Effector memory CD8-positive, alpha-beta T cell (primary cell): Measurements from ENCODE around the gene PLA2G5.

ENCODE experiments used
- ATAC-seq: fragments of 150-1000 bp; cut with Tn5 transposase; replicated peaks from 2 replicates; pipeline ENCODE4 v1.10.0; 2021; ENCODE audit warnings: mild to moderate bottlenecking, moderate library complexity
- DNase-seq, 3 experiments: peaks; one replicate each; pipeline ENCODE4 v3.0.0; 2021
- H3K27ac Mint-ChIP-seq, 2 donors: one replicate each; pipeline ENCODE4 v1.8.0; 2022; ENCODE audit warnings: mild to moderate bottlenecking in 2 of 2, mixed read lengths in 2 of 2, moderate library complexity in 2 of 2
- H3K27me3 Mint-ChIP-seq, 2 donors: one replicate each; pipeline ENCODE4 v1.8.0; 2022; ENCODE audit warnings: mixed read lengths in 2 of 2
- H3K36me3 Mint-ChIP-seq: one replicate; pipeline ENCODE4 v1.8.0; 2022; ENCODE audit warnings: mild to moderate bottlenecking, moderate library complexity, mixed read lengths; ENCODE audit not compliant: insufficient read depth
- H3K4me1 Mint-ChIP-seq, 2 donors: one replicate each; pipeline ENCODE4 v1.8.0; 2022; ENCODE audit warnings: low read depth in 2 of 2, mixed read lengths in 2 of 2
- H3K4me3 Mint-ChIP-seq, 2 donors: one replicate each; pipeline ENCODE4 v1.8.0; 2022; ENCODE audit warnings: mild to moderate bottlenecking in 2 of 2, mixed read lengths in 2 of 2, moderate library complexity in 2 of 2
- H3K9me3 Mint-ChIP-seq, 2 donors: one replicate each; pipeline ENCODE4 v1.8.0; 2022; ENCODE audit warnings: mixed read lengths in 2 of 2

The PLA2G5 gene

DNA sequence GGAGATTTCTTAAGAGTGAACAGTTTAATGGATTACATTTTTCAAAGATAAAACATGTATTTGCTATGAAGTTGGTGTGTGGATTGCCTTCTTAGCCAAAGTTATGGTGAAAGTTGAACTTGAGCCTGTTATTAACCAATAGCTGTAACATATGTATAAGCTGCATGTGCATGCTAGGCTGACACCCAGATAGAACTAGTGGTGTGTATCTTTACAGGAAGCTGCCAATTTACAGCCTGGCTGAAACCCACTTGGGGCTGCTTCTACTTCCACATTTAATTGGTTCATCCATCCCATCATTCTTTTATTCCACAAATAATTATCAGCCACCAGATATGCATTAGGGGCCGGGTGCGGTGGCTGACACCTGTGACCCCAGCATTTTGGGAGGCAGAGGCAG is 3.3 kb downstream of the PLA2G5 start:
- peaks cover 17 to 26% of the 10 kb centered on the region in 2 donors for H3K27me3 Mint-ChIP-seq
- no peaks in the 10 kb centered on the region for H3K36me3 Mint-ChIP-seq
- DNase-seq (no peak), ATAC-seq (no peak)
- H3K4me1 Mint-ChIP-seq: peaks cover 0 to 5% of the 10 kb centered on the region in 2 donors
- H3K9me3 Mint-ChIP-seq: no peaks in the 10 kb centered on the region
- peak overlapping the region in 1 of 2 donors; percentile 2 for H3K27ac Mint-ChIP-seq
- no peak overlapping the region for H3K4me3 Mint-ChIP-seq

- H3K27me3 Mint-ChIP-seq: peaks cover 27 to 34% of the 10 kb centered on the region in 2 donors
- ATAC-seq (no peak), DNase-seq (no peak)
- no peak overlapping the region for H3K4me3 Mint-ChIP-seq
- H3K4me1 Mint-ChIP-seq: peaks cover 2 to 9% of the 10 kb centered on the region in 2 donors
- no peaks in the 10 kb centered on the region for H3K36me3 Mint-ChIP-seq
- H3K9me3 Mint-ChIP-seq: no peaks in the 10 kb centered on the region
- no peak overlapping the region for H3K27ac Mint-ChIP-seq
Measured at GRCh38 chr1:20074055-20074724, 4.2 kb downstream of the PLA2G5 start.

- no peak overlapping the region for H3K27ac Mint-ChIP-seq
- no peak overlapping the region for H3K4me3 Mint-ChIP-seq
- H3K9me3 Mint-ChIP-seq: no peaks in the 10 kb centered on the region
- H3K36me3 Mint-ChIP-seq: no peaks in the 10 kb centered on the region
- peaks cover 4 to 9% of the 10 kb centered on the region in 2 donors for H3K4me1 Mint-ChIP-seq
- H3K27me3 Mint-ChIP-seq: peaks cover 31 to 39% of the 10 kb centered on the region in 2 donors
- ATAC-seq (no peak), DNase-seq (no peak)
Measured at GRCh38 chr1:20074725-20075171, 4.8 kb downstream of the PLA2G5 start.

DNA sequence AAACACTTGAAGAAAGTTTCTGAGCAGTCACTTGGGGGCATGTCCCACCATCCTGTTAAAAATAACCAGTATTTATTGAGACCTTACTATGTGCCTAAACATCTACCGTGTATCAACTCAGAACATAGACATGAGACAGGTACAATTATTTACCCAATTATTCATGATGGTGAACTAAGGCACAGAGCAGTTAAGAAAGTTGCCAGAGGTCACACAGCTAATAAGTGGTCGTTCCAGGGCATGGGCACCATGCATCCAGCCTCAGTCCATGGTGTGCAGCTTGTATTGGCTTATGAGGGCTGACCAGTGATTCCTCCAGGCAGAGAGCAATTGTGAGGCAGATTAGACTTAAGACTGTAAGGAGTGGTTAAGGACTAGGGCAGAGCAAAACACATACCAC is 5.4 kb downstream of the PLA2G5 start:
- Mint-ChIP-seq H3K27ac (no peak overlapping the region), H3K4me1 (peaks cover 5 to 9% of the 10 kb centered on the region in 2 donors), H3K9me3 (no peaks in the 10 kb centered on the region), H3K27me3 (peaks cover 35 to 39% of the 10 kb centered on the region in 2 donors), H3K36me3 (no peaks in the 10 kb centered on the region), H3K4me3 (no peak overlapping the region)
- DNase-seq (no peak), ATAC-seq (no peak)

DNA sequence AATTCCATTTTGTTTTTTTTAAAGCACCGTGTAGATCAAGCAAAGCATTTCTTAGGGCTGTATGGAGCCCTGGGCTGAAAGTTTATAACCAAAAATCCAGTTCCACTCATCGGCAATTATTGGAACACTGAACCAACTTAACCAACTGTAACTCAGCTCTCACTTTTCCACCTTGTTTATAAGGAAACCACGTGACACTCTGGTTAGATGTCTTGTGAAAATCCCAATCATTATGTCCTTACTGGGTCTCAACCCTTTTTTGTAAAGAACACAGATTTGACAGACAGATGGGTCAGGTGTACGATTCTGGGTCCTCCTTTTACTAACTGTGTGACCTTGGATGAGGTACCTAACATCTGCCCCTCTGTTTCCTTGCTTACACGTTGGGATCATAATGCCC is 6.2 kb downstream of the PLA2G5 start:
- no peaks in the 10 kb centered on the region for H3K36me3 Mint-ChIP-seq
- no peaks in the 10 kb centered on the region for H3K9me3 Mint-ChIP-seq
- H3K27me3 Mint-ChIP-seq: peaks cover 43% of the 10 kb centered on the region in 2 donors
- peaks cover 13 to 14% of the 10 kb centered on the region in 2 donors for H3K4me1 Mint-ChIP-seq
- no peak for DNase-seq
- no peak overlapping the region for H3K27ac Mint-ChIP-seq
- H3K4me3 Mint-ChIP-seq: no peak overlapping the region
- no peak for ATAC-seq

- Mint-ChIP-seq H3K4me3 (no peak overlapping the region), H3K36me3 (no peaks in the 10 kb centered on the region), H3K27ac (no peak overlapping the region), H3K4me1 (peaks cover 15 to 16% of the 10 kb centered on the region in 2 donors), H3K27me3 (peaks cover 46 to 50% of the 10 kb centered on the region in 2 donors), H3K9me3 (no peaks in the 10 kb centered on the region)
- no peak for ATAC-seq
- no peak for DNase-seq
Measured at GRCh38 chr1:20076710-20077461, 6.9 kb downstream of the PLA2G5 start.

GRCh38 chr1:20078171-20078651 is 8.2 kb downstream of the PLA2G5 start:
- H3K4me1 Mint-ChIP-seq: peaks cover 16 to 17% of the 10 kb centered on the region in 2 donors
- H3K27ac Mint-ChIP-seq: no peak overlapping the region
- DNase-seq (no peak), ATAC-seq (no peak)
- H3K4me3 Mint-ChIP-seq: no peak overlapping the region
- peaks cover 53 to 63% of the 10 kb centered on the region in 2 donors for H3K27me3 Mint-ChIP-seq
- H3K9me3 Mint-ChIP-seq: no peaks in the 10 kb centered on the region
- H3K36me3 Mint-ChIP-seq: no peaks in the 10 kb centered on the region

- ATAC-seq (no peak), DNase-seq (no peak)
- H3K36me3 Mint-ChIP-seq: no peaks in the 10 kb centered on the region
- peaks cover 53 to 66% of the 10 kb centered on the region in 2 donors for H3K27me3 Mint-ChIP-seq
- no peak overlapping the region for H3K4me3 Mint-ChIP-seq
- peaks cover 16 to 17% of the 10 kb centered on the region in 2 donors for H3K4me1 Mint-ChIP-seq
- no peaks in the 10 kb centered on the region for H3K9me3 Mint-ChIP-seq
- H3K27ac Mint-ChIP-seq: no peak overlapping the region
Measured at GRCh38 chr1:20078711-20079110, 8.7 kb downstream of the PLA2G5 start.

DNA sequence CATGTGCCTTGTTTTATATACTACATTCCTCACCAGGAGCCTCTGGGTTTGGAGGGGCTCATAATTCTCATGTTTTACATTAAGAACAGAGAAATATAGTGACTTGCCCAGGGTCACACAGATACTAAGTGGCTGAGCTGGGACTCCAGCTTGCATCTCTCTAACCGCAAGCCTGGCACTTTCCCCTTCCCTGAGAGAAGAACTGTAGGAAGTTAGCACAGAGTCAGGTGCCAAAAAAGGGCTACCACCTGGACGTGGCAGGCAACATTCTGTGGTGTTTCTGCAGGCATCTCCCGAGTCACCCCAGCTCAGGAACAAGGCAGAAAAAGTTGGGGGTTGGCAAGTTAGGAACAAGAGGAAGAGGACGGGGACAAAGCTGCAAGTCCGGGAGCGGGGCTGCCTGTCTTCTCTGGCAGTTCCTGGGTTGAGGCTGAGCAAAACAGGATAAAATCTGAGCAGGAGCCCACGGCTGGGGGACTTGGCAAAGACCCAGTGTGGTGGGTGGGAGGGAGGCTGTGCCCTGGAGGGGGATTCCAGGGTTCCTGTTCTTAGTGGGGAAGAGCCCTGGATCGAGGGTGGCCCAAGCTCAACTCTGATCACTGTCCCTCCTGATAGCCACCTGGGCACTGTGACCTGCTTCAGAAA is 9.8 kb downstream of the PLA2G5 start:
- peaks cover 53 to 66% of the 10 kb centered on the region in 2 donors for H3K27me3 Mint-ChIP-seq
- no peaks in the 10 kb centered on the region for H3K36me3 Mint-ChIP-seq
- no peak overlapping the region for H3K27ac Mint-ChIP-seq
- peaks cover 16 to 17% of the 10 kb centered on the region in 2 donors for H3K4me1 Mint-ChIP-seq
- no peaks in the 10 kb centered on the region for H3K9me3 Mint-ChIP-seq
- H3K4me3 Mint-ChIP-seq: no peak overlapping the region
- no peak for ATAC-seq
- DNase-seq: no peak

DNA sequence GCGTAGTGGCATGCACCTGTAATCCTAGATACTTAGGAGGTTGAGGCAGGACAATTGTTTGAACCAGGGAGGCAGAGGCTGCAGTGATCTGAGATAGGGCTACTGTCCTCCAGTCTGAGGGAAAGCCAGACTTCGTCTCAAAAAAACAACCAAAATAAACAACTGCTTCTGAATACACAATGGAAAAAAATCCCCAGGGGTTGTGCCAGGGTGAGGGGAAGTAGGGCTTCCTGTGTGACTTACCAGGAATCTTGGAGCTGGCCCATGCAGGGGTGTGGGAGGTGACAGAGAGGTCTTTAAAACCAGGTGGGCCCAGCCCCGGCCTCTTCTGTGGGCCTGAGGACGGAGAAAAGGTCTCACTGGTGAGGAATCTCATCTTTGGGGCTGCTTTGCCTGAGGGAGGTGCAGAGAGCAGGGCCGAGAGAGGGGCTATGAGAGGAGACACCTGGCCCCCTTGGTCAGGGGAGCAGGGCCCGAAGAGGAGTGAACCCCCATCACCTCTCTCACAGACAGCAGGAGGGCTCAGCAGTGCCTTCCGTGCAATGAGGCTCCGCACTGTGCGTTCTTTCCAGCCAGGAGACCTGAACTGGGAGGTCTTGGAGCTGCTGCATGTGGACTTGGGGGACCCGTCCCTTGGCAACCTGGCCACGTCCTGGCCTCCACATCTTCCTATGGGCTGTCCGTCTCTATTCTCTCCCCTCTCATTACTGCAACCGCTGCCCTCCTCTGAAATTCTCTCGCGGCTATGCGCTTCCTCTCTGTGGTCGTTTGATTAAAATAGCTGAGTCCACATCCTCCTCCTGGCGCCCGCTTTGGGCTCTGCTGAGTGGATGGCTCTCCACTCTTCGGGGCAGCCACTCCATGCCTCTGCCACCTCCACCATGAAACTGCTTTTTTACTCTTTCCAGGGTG is 10.7 kb downstream of the PLA2G5 start:
- Mint-ChIP-seq H3K4me3 (peak overlapping the region; percentile 37 to 49), H3K4me1 (peaks cover 16 to 17% of the 10 kb centered on the region in 2 donors)

DNA sequence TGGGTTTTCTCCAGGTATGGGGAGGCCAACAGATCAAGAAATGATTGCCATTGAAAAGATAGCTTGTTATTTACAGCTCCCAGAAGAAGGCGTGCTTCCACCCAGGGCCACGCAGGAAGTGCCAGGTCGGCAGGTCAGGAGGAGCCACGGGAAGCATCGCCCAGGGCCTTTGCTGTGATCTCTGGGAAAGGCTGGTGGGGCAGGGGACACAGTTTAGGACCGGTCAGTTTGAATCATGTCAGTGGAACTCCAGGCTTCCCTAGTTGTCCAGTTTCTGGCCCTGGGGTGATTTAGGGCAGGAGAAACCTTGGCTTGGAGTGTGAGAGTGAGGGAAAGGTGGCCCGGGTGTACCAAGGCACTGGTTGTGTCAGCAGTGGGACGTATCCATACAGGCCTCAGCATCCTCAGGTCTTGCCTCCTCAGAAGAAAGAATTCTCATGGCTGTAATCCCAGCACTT is 11.4 kb downstream of the PLA2G5 start:
- ATAC-seq: no peak

More for the DNA sequence above, 10.7 kb downstream of the PLA2G5 start:
- H3K27me3 Mint-ChIP-seq: peaks cover 53 to 66% of the 10 kb centered on the region in 2 donors
- no peak overlapping the region for H3K27ac Mint-ChIP-seq
- no peaks in the 10 kb centered on the region for H3K9me3 Mint-ChIP-seq
- no peaks in the 10 kb centered on the region for H3K36me3 Mint-ChIP-seq
- no peak for DNase-seq
- ATAC-seq: peak; percentile 57

DNA sequence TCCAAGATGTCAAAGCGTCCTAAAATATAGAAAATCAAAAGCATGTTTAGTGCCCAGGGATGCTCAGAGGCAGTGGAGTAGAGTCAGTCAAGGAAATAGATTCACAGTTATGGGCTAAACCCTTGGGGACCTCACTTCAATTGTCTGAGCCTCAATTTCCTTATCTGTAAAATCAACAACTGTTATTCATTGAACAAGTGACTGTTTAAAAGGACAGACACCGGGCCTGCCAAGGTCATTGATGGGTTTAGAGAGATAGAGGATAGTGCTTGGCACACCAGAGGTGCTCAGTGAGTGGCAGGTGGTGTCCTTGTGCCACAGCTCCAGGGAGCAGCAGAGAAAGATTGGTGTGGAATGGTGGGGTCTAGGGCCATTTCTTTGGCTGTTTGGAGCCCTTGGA is 12.8 kb downstream of the PLA2G5 start:
- Mint-ChIP-seq H3K4me1 (peaks cover 17 to 19% of the 10 kb centered on the region in 2 donors), H3K4me3 (no peak overlapping the region), H3K27me3 (peaks cover 41 to 54% of the 10 kb centered on the region in 2 donors), H3K27ac (no peak overlapping the region), H3K9me3 (no peaks in the 10 kb centered on the region), H3K36me3 (no peaks in the 10 kb centered on the region)
- DNase-seq (no peak), ATAC-seq (no peak)

More for the DNA sequence above, 11.4 kb downstream of the PLA2G5 start:
- no peak for DNase-seq
- H3K4me3 Mint-ChIP-seq: peak overlapping the region; percentile 37 to 49
- no peaks in the 10 kb centered on the region for H3K36me3 Mint-ChIP-seq
- no peak overlapping the region for H3K27ac Mint-ChIP-seq
- H3K9me3 Mint-ChIP-seq: no peaks in the 10 kb centered on the region
- H3K27me3 Mint-ChIP-seq: peaks cover 53 to 66% of the 10 kb centered on the region in 2 donors
- H3K4me1 Mint-ChIP-seq: peaks cover 16 to 17% of the 10 kb centered on the region in 2 donors
